ENCODE data around the gene SLC35G2. TPM values are rescaled to one million over a fixed set of nuclear protein-coding genes. Genes with fewer than 3 reads are reported as not detected.
"Not testable (repeated sequence)": the region's sequence is repeated elsewhere in the genome, so short reads cannot be mapped to it uniquely, and the experiment has no call there.

SLC35G2 gene
- 1 to 10 TPM; 3.7 to 3.8 TPM for total RNA-seq

DNA sequence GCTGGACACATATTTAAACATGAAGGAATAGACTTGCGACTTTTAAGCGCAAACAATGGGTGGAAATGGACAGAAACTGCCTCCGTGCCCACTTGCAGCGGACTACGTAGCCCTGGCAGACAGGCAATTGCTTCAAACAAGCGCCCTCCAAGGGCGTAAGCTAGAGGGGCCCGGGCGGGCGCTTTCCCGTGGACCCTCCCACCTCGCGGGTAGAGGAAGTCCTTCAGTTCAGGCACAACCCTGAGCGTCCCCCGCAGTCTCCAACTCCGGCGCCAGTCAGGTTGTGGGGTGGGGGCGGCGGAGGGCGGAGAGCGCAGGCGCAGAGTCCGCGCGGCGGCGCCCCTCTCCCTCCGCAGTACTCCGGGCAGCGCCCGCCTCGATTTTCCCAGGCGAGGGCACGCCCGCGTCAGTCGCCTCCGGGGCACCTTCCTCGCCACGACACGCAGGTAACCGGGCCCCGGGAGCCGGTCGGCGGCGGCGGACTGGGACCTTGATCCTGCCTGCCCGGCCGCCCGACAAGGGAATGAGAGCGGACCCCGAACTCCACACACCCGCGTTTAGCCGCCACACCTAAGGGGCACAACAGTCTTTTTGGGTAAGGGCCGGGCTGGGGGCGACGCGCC, at the start of gene SLC35G2:
Gene SLC35G2, plus strand, starts transcription at position 358 of the 623 bp plus-strand sequence. CDS start 35,335 bp downstream, outside the sequence.
- ChIA-PET POLR2A (interaction anchor here (1.3 kb wide), 1 partner anchor 43 kb away, joined by 6 read pairs; the partner anchor contains the start of gene NCK1), CTCF (interaction anchor here (1.0 kb wide), 1 partner anchor 67 kb away, joined by 3 read pairs; the partner anchor contains the start of gene STAG1)

DNA sequence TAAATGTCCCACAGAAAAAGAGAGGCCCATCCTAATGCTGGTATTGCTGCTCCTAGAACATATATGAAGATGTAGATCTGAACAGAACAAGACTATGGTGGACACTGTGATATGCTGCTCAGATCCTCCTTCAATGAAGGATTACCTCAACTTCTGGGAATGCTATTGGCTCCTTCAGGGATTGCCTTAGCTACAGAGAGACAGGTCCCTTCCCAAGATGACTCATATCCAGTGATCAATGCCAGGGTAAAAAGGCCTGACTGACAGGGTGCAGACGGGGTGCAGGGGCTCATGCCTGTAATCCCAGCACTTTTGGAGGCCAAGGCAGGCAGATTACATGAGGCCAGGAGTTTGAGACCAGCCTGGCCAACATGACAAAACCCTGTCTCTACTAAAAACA, 46.2 kb upstream of the SLC35G2 start:
- CTCF ChIA-PET, result no interaction called here

DNA sequence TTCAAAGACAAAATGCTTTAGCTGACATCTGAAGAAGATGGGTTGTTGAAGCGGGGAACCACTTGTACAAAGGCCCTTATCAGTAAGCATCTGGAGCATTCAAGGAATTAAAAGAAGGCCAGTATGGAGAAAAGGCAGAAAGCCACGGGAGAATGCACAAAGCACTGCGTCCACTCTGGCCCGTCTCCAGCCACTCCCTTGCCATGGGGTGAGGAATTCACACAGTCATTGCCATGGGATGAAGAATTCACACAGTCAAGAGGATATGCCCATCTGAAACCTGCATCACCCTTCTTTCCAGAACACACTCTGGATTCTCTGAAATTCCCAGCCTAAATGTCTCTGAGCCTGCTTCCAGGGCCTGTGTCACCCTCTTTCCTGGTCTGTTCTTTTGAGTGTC, 40.1 kb upstream of the SLC35G2 start:
- CTCF ChIA-PET, result interaction anchor here (0.5 kb wide), 1 partner anchor 206 kb away, joined by 3 read pairs; no protein-coding TSS in a partner anchor
- POLR2A ChIA-PET, result no interaction called here

More for the DNA sequence above, 46.2 kb upstream of the SLC35G2 start:
- POLR2A ChIA-PET, result no interaction called here

DNA sequence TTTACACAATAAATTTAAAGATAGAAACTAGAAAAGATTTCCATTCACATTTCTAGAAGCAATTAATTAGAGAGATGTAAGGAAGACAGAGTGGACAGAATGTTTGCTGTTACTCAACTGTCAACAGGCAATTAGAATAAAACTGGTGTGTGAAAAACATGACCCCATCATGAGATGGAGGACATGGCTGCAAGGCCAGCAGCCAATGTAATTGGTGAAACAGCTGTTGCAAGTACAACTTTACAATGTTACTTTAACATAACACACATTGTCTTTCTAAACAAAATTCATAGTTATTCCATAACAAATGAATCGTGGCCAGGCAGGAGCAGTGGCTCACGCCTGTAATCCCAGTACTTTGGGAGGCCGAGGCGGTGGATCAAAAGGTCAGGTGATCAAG, 38.2 kb upstream of the SLC35G2 start:
- CTCF ChIA-PET, result no interaction called here

DNA sequence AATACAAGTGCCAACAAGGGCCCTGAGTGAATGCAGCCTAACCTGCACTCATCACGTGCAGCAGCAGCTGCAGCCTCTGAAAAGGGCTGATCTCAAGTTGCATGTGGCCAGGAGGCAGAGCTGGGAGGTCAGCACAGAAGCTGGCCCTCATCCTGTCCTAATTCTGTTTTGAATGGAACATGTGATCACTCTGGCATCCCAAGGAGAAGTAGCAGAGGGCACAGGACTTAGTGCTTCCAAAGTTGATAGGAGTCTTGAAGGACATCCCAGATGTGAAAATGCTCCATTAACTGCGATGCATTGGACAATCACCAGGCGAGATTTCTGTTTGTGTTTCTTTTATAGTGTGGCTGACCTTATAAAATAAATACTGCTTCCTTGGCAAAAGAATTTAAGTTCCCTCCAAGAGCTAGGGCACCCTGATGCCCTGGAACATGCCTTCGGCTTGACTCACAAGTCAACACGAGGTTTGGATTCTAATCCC, 35.2 kb upstream of the SLC35G2 start:
- POLR2A ChIA-PET, result no interaction called here
- CTCF ChIA-PET, result interaction anchor here (0.6 kb wide), 1 partner anchor 54 kb away, joined by 3 read pairs; no protein-coding TSS in a partner anchor

More for the DNA sequence above, 38.2 kb upstream of the SLC35G2 start:
- POLR2A ChIA-PET, result interaction anchor here (0.6 kb wide), 1 partner anchor 425 kb away, joined by 4 read pairs; no protein-coding TSS in a partner anchor

DNA sequence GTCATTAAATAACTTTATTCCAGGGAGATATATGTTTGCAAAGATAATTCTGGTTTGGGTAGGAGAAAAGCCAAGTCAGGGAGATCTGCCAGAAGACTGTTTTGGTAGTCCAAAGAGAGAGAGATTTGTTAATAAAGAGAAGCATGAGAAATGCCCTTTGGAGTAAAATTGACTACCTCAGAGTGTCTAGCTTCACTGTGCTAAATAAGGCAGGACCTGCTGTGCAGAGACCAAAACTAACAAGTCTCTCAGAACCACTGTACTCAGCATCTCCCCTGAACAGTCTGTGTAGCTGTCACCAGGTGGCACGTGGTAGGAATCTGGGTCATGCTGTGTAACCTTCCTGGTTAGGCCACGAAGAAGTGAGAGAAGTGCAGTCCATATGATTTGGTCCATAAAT, 31.6 kb upstream of the SLC35G2 start:
- POLR2A ChIA-PET, result no interaction called here
- CTCF ChIA-PET, result no interaction called here

DNA sequence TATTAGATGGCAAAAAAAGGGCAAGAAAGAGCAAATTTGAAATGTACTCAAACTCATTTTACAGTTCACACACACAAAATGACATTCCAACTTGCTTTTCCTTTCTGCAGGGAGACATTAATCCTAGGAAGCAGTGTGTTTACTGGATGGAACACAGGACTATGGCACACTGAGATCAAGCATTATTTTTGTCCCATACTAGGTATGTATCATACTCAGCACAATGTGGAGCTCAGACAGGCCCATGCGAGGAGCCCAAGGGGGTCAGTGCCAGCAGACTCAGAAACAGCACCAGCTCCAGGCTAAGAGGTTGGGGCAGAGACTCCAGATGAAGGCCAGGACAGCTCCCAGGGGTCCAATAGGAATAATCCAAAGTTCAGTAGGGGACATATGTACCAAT, 30.8 kb upstream of the SLC35G2 start:
- POLR2A ChIA-PET, result no interaction called here
- CTCF ChIA-PET, result no interaction called here

DNA sequence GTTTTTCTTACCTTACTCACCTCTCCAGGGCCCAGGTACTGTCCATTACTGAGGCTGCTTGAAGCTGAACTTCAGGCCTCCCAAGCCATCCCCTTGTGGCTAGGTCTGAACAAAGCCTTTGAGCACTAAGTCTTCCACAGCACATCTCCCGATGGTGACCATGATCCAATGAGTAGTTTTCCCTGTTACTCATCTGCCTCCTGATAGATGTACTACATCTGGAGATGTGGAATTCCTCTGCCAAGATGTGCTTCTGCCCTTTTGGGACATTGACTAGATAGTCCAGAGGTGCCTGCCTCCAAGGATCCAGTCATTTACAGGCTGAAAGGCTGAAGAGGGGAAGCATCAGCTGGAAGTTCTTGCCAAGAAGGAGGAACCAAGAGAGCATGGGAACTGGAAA, 28.9 kb upstream of the SLC35G2 start:
- CTCF ChIA-PET, result no interaction called here

DNA sequence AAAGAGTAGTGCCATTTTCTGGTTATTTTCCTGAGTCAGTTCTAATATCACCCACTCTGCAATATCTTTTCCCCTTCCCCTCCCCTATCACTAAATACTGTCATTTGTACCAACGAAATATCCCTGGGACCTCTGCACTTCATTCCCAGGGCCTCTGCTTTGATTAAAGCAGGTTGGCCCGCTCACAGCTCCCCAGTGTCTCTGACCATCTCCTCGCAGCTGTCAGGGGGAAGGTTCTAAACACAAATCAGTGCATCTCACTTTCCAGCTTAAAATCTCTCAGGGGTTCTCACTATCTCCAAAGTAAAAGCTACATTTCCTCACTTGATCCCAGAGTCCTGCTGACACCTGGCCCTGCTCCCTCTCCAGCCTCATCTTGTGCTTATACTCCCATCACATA, 28.1 kb upstream of the SLC35G2 start:
- POLR2A ChIA-PET, result no interaction called here
- CTCF ChIA-PET, result no interaction called here

More for the DNA sequence above, 28.9 kb upstream of the SLC35G2 start:
- POLR2A ChIA-PET, result no interaction called here

DNA sequence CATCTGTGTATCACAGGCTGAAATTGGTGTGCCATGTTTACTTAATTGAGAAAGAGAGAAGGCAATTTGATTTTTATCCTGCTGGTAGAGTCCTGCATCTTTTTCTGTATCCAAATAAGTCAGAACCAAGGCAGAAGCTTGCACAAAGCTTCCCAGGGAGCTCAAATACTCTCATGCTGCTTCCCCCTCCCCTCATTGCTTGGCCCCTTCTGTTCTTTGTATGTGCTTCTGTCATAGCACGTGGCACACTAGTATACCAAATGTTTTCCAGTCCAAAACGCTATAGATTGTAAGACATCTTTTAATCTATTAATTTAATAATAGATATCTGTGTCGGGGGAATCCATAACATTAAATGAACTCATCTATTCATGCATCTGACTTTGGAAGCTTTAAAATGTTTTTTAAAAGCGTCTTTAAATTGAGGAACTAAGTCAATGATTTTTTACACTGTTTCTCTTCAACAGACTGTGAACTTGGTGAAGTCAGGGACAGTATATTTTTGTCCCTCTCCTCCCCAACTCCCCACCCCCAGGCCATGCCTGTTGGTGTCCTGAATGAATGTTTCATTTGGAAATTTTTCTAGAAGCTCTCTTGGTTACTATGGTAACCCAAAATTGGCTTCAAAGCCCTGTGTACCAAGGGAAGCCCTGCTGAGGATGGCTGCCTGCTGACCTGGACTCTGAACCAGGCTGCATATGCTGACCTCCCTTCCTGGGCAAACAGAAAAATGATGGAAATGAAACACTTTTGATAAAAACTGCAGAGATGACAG, 26.2 kb upstream of the SLC35G2 start:
- POLR2A ChIA-PET, result no interaction called here
- CTCF ChIA-PET, result interaction anchor here (0.6 to 1.3 kb wide), 3 partner anchors 47 to 220 kb away, joined by 3 to 4 read pairs (median 3); no protein-coding TSS in a partner anchor

DNA sequence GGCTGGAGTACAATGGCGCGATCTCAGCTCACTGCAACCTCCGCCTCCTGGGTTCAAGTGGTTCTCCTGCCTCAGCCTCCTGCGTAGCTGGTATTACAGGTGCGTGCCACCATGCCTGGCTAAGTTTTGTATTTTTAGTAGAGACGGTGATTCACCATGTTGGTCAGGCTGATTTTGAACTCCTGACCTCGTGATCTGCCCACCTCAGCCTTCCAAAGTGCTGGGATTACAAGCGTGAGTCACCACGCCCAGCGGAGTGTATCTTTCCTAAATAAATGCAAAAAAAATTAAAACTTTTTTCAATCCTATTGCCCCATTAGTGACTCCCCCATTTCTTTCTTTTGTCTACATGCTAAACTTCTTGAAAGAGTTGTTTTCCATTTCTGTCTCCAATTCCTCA, 17.8 kb upstream of the SLC35G2 start:
- POLR2A ChIA-PET, CTCF ChIA-PET: not testable (repeated sequence)

DNA sequence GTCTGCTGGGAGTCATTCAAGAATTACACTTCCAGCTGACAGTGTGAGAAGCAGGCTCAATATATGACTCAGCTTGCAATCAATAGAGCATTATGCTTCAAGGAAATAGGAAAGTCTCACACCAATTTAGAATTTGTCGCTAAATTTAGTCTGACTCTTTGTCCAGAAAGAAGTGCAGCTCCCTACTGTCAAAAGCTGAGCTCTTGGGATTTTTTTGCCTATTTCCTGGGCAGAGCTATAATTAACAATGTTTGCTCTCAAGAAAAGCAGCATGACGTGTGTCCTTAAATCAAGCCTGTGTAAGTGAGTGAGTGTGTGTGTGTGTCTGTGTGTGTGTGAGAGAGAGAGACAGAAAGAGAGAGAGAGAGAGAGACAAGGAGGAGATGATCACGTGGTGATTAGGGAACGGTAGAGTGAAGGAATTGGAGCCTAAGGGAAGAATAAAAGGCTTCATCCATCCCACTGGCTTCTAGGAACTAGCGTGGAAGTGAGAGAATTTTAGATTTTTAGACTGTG, 16.4 kb upstream of the SLC35G2 start:
- POLR2A ChIA-PET, result no interaction called here
- CTCF ChIA-PET, result no interaction called here

DNA sequence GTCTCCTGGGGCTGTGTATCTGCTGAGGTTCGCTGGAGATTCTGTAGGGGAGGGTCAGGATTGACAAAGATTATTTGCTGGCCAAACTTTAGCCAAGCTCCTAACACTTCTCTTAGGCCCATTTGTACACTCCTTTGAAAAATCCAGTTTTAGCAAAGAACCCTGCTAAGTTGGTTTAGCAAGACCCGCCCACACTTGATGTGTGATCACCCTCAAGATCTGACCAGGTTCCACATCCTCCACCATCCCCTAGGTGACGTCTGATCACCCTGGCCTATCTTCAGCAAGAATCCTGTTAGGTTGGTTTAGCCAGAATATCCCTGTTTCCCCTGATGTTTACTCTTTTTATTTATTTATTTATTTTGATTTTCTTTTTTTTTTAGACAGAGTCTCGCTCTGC, 14.8 kb upstream of the SLC35G2 start:
- POLR2A ChIA-PET, result no interaction called here
- CTCF ChIA-PET, result no interaction called here

DNA sequence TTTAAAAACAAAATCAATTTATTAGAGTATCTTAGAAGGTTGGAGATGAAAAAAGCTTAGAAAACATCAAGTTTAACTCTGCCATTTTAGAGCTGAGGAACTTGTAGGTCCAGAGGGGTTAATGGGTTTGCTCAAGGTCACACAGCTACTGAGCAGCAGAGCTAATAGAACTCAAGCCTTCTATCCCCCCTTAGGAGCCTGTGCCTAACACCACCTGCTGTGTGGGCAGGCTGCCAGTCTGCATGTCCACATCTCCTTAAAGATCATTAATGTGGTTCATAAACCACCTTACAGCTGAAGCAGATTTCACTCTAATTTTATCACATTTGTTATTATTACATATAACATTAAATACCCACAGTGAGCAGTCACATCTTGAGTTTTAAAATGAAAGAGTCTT, 14.1 kb upstream of the SLC35G2 start:
- CTCF ChIA-PET, result no interaction called here
- POLR2A ChIA-PET, result no interaction called here

DNA sequence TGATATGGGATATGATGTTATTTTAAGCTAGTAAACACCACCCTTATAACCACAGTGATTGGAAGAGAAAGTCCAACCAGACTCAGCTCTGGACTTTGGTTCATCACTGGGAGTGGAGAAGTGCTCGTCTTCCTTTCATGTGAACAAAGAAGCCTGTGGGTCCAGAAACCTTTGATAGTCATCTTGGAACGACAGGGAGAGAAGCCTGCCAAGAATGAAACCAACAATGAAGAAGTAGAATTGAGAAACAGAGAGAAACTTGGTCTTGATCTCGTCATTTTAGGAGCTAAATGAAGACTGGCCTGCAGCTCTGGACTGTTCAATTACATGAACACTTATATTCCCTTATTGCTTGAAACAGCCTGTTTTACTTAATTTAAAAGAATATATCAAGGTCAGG, 13.1 kb upstream of the SLC35G2 start:
- ChIA-PET CTCF (interaction anchor here (1.4 kb wide), 1 partner anchor 11 kb away, joined by 3 read pairs; no protein-coding TSS in a partner anchor), POLR2A (no interaction called here)

DNA sequence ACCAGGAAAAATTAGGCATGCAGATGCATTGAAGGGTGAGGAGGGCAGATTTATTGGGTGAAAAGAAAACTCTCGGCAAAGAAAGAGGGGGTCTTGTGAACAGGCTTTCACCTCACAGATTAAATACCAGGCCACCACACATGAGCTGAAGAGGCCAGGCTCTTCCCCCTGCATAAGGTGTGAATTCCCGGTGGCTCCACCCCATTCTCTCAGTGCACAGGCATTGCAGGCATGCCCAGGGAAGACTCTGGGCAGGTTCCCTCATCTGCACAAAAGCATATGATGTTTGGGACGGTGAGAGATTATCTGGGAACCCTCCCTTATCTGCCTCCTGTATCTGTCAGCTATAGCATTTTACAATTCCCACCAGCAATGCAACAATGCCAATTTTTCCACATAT, 7.2 kb upstream of the SLC35G2 start:
- POLR2A ChIA-PET, result no interaction called here
- CTCF ChIA-PET, result no interaction called here

DNA sequence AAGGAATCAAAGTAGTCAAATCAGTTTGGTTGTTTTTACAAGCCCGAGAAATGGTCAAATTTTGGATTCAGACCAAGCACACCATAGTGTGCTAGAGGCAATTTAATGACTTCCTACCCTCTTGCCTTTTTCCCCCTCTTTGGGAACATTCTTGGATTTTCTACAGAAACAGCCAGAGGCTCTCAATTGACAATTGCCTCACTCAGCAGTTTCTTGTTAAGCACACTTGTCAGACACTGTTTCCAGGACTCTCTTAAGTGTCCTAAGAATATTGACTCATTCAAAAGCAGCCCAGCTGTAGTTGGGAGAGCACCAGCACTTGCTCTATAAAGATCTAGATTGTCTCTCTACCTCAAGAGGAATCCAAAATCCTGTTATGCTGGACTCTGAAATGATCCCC, 1.5 kb upstream of the SLC35G2 start:
- ChIA-PET POLR2A (interaction anchor here (1.9 kb wide), 1 partner anchor 65 kb away, joined by 4 read pairs; the partner anchor contains the start of gene STAG1), CTCF (no interaction called here)

DNA sequence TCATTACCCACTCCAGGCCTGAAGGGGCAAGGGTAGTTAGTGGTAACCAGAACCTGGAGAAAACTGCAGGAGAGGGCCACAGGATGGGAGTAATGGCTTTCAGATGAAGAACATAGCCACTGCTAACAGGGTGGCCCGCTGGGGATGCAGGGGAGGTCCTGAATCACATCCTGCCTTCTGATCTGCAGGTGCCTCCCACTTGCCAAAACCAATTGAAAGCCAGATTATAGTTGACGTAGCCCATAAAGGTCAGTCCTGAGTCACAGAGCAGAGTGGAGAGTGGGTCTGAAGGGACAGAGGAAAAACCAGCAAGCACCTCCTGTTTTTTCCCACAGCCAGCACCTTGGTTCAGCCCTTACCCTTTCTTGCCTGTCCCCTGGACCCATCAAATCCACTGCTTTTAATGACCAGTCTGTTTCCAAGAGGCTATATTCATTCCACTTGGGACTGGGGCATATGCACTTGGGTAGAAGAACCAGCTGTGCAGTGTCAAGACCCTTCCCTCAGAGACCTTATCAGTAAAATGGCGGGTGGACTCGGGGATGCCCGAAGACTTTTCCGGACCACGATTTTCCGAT, 646 bp upstream of the SLC35G2 start:
- ChIA-PET CTCF (interaction anchor here (1.0 kb wide), 1 partner anchor 66 kb away, joined by 3 read pairs; the partner anchor contains the start of gene STAG1), POLR2A (interaction anchor here (1.3 kb wide), 1 partner anchor 43 kb away, joined by 6 read pairs; the partner anchor contains the start of gene NCK1)

DNA sequence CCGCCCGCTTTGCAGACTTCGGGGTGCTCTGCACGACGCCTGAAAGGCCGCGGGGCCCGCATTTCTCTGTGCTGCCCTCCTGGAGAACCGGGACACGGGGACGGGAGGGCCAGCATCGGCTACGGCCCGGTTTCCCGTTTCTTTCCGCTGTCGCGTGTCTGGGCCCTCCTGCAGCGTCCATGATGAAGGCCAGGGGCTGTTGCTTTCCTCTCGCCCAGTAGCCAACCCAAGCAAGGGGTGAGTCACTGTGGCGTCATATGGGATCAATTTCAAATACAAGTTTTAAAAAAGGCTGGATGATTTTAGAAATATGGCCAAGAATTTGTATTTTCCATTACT, 435 bp downstream of the SLC35G2 start:
- CTCF ChIA-PET, result no interaction called here
- POLR2A ChIA-PET, result interaction anchor here (1.3 kb wide), 1 partner anchor 42 kb away, joined by 6 read pairs; the partner anchor contains the start of gene NCK1
